HFFc6 (cell line): ENCODE measurements around the gene LTC4S. TPM values are rescaled to one million over a fixed set of nuclear protein-coding genes. Genes with fewer than 3 reads are reported as not detected.

Experiments used
- DNase-seq: peaks from one replicate; pipeline ENCODE4 v3.0.0-alpha.2; 2018
- H3K27ac Mint-ChIP-seq: 2 replicates; pipeline ENCODE4 v1.8.0; 2020; ENCODE audit warnings: mild to moderate bottlenecking, mixed read lengths
- H3K27me3 Mint-ChIP-seq: 2 replicates; pipeline ENCODE4 v1.8.0; 2021; ENCODE audit warnings: mild to moderate bottlenecking, moderate library complexity, mixed read lengths; ENCODE audit not compliant: insufficient read depth
- H3K36me3 Mint-ChIP-seq: 2 replicates; pipeline ENCODE4 v1.8.0; 2021; ENCODE audit warnings: low read depth, mixed read lengths
- H3K4me1 Mint-ChIP-seq: 2 replicates; pipeline ENCODE4 v1.8.0; 2020; ENCODE audit warnings: low read depth, mixed read lengths
- H3K4me3 Mint-ChIP-seq: 2 replicates; pipeline ENCODE4 v1.8.0; 2020; ENCODE audit warnings: mild to moderate bottlenecking, moderate library complexity, mixed read lengths
- H3K9me3 Mint-ChIP-seq: 2 replicates; pipeline ENCODE4 v1.8.0; 2020; ENCODE audit warnings: mild to moderate bottlenecking, mixed read lengths
- total RNA-seq, 6 experiments: library from RNA; stranded (reverse); fragmentation: NEBNext Ultra II Directional; extraction: Animal tissue kit (Norgen Biotek cat#: 25700); gene quantifications; 2 replicates in 1 of 6; 3 replicates in 5 of 6; pipeline ENCODE4 v1.2.3, GENCODE V29; 2021
- TF ChIP-seq, protein P1 (sequence below): fragments of 200-600 bp; sonication (generic); IDR thresholded peaks from 2 replicates; pipeline ENCODE4 v1.5.0; 2021; ENCODE audit warnings: antibody characterized with exemption, mild to moderate bottlenecking

Gene LTC4S
- total RNA-seq, 6 experiments from 2014 or later = not detected

- DNase-seq = no peak
- Mint-ChIP-seq H3K27me3 (peaks cover 21% of the 10 kb centered on the region), H3K4me3 (no peak overlapping the region), H3K4me1 (no peaks in the 10 kb centered on the region), H3K27ac (no peak overlapping the region), H3K9me3 (no peaks in the 10 kb centered on the region), H3K36me3 (peaks cover 14% of the 10 kb centered on the region; the same call in 1 of the 2 replicates)
- TF ChIP-seq, protein P1, sequence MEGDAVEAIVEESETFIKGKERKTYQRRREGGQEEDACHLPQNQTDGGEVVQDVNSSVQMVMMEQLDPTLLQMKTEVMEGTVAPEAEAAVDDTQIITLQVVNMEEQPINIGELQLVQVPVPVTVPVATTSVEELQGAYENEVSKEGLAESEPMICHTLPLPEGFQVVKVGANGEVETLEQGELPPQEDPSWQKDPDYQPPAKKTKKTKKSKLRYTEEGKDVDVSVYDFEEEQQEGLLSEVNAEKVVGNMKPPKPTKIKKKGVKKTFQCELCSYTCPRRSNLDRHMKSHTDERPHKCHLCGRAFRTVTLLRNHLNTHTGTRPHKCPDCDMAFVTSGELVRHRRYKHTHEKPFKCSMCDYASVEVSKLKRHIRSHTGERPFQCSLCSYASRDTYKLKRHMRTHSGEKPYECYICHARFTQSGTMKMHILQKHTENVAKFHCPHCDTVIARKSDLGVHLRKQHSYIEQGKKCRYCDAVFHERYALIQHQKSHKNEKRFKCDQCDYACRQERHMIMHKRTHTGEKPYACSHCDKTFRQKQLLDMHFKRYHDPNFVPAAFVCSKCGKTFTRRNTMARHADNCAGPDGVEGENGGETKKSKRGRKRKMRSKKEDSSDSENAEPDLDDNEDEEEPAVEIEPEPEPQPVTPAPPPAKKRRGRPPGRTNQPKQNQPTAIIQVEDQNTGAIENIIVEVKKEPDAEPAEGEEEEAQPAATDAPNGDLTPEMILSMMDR = no peak
These were observed 15.2 kb upstream of the LTC4S start for GRCh38 chr5:179778591-179778990.

- H3K4me1 Mint-ChIP-seq = no peaks in the 10 kb centered on the region
- DNase-seq = no peak
- H3K4me3 Mint-ChIP-seq = no peak overlapping the region
- no peak overlapping the region for H3K27ac Mint-ChIP-seq
- TF ChIP-seq, protein P1 = no peak
- H3K9me3 Mint-ChIP-seq = no peaks in the 10 kb centered on the region
- H3K27me3 Mint-ChIP-seq = peaks cover 24% of the 10 kb centered on the region
- H3K36me3 Mint-ChIP-seq = peaks cover 14% of the 10 kb centered on the region; the same call in 1 of the 2 replicates
These were observed 14.0 kb upstream of the LTC4S start for GRCh38 chr5:179779826-179780225.

DNA sequence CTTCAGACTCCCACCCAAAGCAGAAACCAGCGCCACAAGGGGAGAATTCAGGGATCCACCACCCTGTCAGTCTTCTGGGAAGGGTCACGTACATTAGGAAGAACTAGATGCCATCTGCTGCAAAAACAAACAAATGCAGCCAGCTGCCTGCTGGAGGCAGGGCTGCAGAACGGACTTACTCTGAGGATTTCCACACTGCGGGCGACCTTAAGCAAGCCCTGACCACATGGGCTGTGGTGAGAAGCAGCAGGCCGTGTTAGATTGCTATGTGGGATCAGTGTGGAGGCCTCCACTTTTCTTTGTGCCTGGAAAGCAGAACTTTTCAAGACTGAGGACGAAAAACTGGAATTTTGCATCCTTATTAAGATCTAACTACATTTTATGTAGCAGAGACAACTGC lies 13.4 kb upstream of the LTC4S start:
- Mint-ChIP-seq H3K9me3 (no peaks in the 10 kb centered on the region), H3K4me3 (no peak overlapping the region), H3K27ac (no peak overlapping the region), H3K27me3 (peaks cover 25% of the 10 kb centered on the region), H3K36me3 (peaks cover 14% of the 10 kb centered on the region; the same call in 1 of the 2 replicates), H3K4me1 (no peaks in the 10 kb centered on the region)
- TF ChIP-seq, protein P1 = no peak
- no peak for DNase-seq

- TF ChIP-seq, protein P1 = no peak
- Mint-ChIP-seq H3K4me3 (no peak overlapping the region), H3K36me3 (0 out of 2 replicates have a peak, but pooled peaks cover 9% of the 10 kb centered on the region), H3K27ac (no peak overlapping the region), H3K4me1 (no peaks in the 10 kb centered on the region), H3K9me3 (no peaks in the 10 kb centered on the region), H3K27me3 (peaks cover 25% of the 10 kb centered on the region)
- DNase-seq = no peak
These were observed 11.9 kb upstream of the LTC4S start for GRCh38 chr5:179781846-179782245.

DNA sequence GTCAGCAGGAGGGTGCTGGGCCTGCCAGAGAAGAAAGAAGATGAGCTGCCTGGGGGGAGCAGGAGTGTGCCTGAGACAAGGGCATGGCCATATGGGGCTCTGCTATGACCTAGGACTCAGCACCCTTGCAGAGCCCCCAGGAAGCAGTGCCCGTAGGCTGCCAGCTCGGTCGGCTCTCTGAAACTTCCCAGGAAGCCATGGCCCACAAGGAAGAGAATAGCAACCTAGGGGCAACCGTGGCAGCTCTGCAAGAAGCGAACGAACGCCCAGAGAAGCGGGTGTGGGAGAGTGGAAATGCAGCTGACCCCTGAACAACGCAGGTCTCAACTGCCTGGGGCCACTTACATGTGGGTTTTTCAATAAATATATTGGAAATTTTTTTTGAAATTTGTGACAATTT lies 10.7 kb upstream of the LTC4S start:
- DNase-seq = no peak
- H3K9me3 Mint-ChIP-seq = no peaks in the 10 kb centered on the region

More for the DNA sequence above, 10.7 kb upstream of the LTC4S start:
- TF ChIP-seq, protein P1 = no peak
- Mint-ChIP-seq H3K27ac (no peak overlapping the region), H3K4me1 (no peaks in the 10 kb centered on the region), H3K36me3 (0 out of 2 replicates have a peak, but pooled peaks cover 3% of the 10 kb centered on the region), H3K27me3 (peaks cover 25% of the 10 kb centered on the region), H3K4me3 (no peak overlapping the region)
